ENCODE measurements around the gene LTBP3. TPM values are rescaled to one million over a fixed set of nuclear protein-coding genes. Genes with fewer than 3 reads are reported as not detected.
A peak's percentile ranks its signal among the peaks of the same experiment; 100 is the strongest.

LTBP3 gene
- total RNA-seq, 1 experiment from 2014 or later, result 10.6 TPM

GRCh38 chr11:65537620-65538231 lies 20.4 kb downstream of the LTBP3 start:
- H2BK15ac ChIP-seq (ENCODE audit: low read depth, low read length), result no peak overlapping the region

More at GRCh38 chr11:65537620-65538231, 20.4 kb downstream of the LTBP3 start:
- no peak overlapping the region for H3K23ac ChIP-seq (ENCODE audit: insufficient read length, low read depth, low read length)
- H3T11ph ChIP-seq (ENCODE audit: low read length), result no peak overlapping the region
- H3K9me3 ChIP-seq (ENCODE audit: control insufficient read depth, low read depth, low read length), result no peaks in the 10 kb centered on the region
- H2BK5ac ChIP-seq (ENCODE audit: insufficient read length, low read length), result no peak overlapping the region
- peaks cover 2% of the 10 kb centered on the region for H4K20me1 ChIP-seq (ENCODE audit: control insufficient read depth, insufficient read depth, insufficient read length)
- no peak overlapping the region for H3K4ac ChIP-seq (ENCODE audit: low read depth, low read length)
- no peak overlapping the region for H3K9ac ChIP-seq (ENCODE audit: extremely low read depth, insufficient read length, low read length)
- no peak overlapping the region for H2BK120ac ChIP-seq (ENCODE audit: low read depth, low read length, poor library complexity, severe bottlenecking)
- H3K56ac ChIP-seq (ENCODE audit: insufficient read length, low read depth, low read length), result no peak overlapping the region
- no peak overlapping the region for H3K4me2 ChIP-seq (ENCODE audit: insufficient read depth, insufficient read length, low read length)
- H3K27ac Mint-ChIP-seq, result peak overlapping the region in 1 of 3 experiments; percentile 85; a peak in 1 of 7 replicates
- H3K27me3 ChIP-seq (ENCODE audit: insufficient read depth, low read length), result no peaks in the 10 kb centered on the region
- H2AFZ ChIP-seq (ENCODE audit: low read length), result no peak overlapping the region
- no peak overlapping the region for H4K91ac ChIP-seq (ENCODE audit: insufficient read length, low read depth, low read length)
- no peaks in the 10 kb centered on the region for H3K79me1 ChIP-seq (ENCODE audit: insufficient read depth, low read depth, low read length, poor library complexity, severe bottlenecking)
- peaks cover 2 to 9% of the 10 kb centered on the region in 2 experiments; a peak in 3 of 4 replicates for H3K4me1 Mint-ChIP-seq
- no peak overlapping the region for H4K8ac ChIP-seq (replicated peaks; ENCODE audit: insufficient read length, low read depth, low read length)
- no peak overlapping the region for H2BK12ac ChIP-seq (ENCODE audit: insufficient read length, low read depth, low read length)
- H3K27me3 Mint-ChIP-seq (ENCODE audit: low read depth), result peaks cover 28% of the 10 kb centered on the region
- H3K36me3 Mint-ChIP-seq (ENCODE audit: insufficient read depth in 1 of 3, low read depth in 3 of 3), result peaks cover 3 to 36% (median 29%) of the 10 kb centered on the region in 3 experiments
- H3K4me1 ChIP-seq (ENCODE audit: insufficient read depth, low read length), result no peaks in the 10 kb centered on the region
- H2AK5ac ChIP-seq (ENCODE audit: insufficient read length, low read length), result no peak overlapping the region
- peaks cover 13% of the 10 kb centered on the region for H3K23me2 ChIP-seq (ENCODE audit: insufficient read length, low read depth, low read length, poor library complexity, severe bottlenecking)
- H4K5ac ChIP-seq (ENCODE audit: insufficient read length, low read depth, low read length), result no peak overlapping the region
- no peak overlapping the region for H3K14ac ChIP-seq (ENCODE audit: insufficient read depth, low read length)
- TF ChIP-seq CTCF (conservative IDR thresholded peaks at IDR 0.05), result no peak
- WGBS (ENCODE audit: extremely low coverage, insufficient read length, low lambda C conversion rate), result no CpG with 5 or more reads among the region's 18 CpGs
- DNase-seq, result no peak
- no peaks in the 10 kb centered on the region for H3K79me2 ChIP-seq (ENCODE audit: insufficient read depth, low read length)
- H3K9me3 Mint-ChIP-seq, result no peaks in the 10 kb centered on the region; a peak in 1 of 5 replicates
- H3K18ac ChIP-seq (ENCODE audit: insufficient read length, low read depth, low read length), result no peak overlapping the region
- no peak overlapping the region for H3K27ac ChIP-seq (ENCODE audit: insufficient read length, low read depth, low read length)
- no peak overlapping the region for H3K4me3 Mint-ChIP-seq
- H2BK20ac ChIP-seq (ENCODE audit: low read depth, low read length, poor library complexity, severe bottlenecking), result no peak overlapping the region

All from H9 (cell line).